Left renal cortex interstitium (tissue), 4 donors: Measurements from ENCODE around the gene CRYBA1. TPM values are rescaled to one million over a fixed set of nuclear protein-coding genes. Genes with fewer than 3 reads are reported as not detected.
"Not testable (repeated sequence)": the region's sequence is repeated elsewhere in the genome, so short reads cannot be mapped to it uniquely, and the experiment has no call there.

Experiments used
- DNase-seq, 4 donors: peaks; one replicate each; pipeline ENCODE4 v3.0.0-alpha.2; 2013; ENCODE audit warnings: low read depth in 4 of 4, low spot score in 2 of 4, missing footprints in 1 of 4
- polyA plus RNA-seq, 4 donors: library from polyadenylated mRNA; unstranded; fragments of 120-200 nt; gene quantifications; one replicate each; pipeline ENCODE4 v1.2.1, GENCODE V29; 2013; ENCODE audit not compliant: insufficient read length in 4 of 4

The CRYBA1 gene
- polyA plus RNA-seq, 4 donors = not detected

DNA sequence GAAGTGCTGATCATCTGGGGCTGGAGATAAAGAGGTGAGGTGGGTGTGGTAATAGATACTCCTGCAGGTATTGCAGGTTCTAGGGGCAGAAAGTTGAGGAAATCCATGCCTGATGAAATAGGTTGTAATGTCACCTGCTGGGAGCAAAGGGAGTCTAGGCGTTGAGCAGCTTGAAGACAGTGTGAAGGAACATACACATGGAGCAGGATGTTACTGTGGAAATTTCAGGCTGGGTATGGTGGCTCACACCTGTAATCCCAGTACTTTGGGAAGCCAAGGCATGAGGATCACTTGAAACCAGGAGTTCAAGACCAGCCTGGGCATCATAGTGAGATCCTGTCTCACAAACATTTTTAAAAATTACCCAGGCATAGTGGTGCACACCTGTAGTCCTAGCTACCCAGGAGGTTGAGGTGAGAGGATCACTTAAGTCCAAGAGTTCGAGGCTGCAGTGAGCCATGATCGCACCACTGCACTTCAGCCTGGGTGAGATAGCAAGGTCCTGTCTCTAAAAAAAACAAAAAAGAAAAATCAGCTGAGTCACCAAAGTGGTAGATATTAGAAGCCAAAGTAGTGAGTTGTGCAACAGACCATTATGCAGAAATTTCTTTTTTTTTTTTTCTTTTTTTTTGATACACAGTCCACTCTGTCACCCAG, 9.1 kb upstream of the CRYBA1 start:
- no peak for DNase-seq

DNA sequence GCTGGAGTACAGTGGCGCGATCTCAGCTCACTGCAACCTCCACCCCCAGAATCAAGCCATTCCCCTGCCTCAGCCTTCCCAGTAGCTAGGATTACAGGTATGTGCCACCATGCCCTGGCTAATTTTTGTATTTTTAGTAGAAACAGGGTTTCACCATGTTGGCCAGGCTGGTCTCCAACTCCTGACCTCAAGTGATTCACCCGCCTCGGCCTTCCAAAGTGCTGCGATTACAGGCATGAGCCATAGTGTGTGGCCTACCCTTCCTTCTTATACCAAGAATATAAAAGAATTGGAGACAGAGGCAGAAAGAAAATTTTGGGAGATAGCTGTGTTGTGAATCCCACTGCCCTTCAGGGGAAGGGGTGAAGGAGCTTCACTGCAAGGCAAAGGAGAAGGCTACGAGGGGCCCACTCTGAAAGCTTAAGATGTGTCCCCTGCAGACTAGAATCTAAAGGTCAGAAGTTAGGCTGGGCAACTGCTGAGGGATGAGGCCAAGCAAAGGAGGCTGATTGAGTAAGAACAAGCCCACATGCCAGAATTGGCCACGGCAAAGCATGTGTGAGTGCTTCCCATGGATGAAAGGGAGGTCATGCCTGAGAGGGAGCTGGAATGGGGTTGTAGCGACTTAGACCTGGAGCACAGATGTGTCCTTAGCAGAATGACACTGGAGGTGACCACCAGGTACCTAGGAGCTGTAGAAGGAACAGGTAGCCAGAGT, 8.4 kb upstream of the CRYBA1 start:
- DNase-seq = no peak

DNA sequence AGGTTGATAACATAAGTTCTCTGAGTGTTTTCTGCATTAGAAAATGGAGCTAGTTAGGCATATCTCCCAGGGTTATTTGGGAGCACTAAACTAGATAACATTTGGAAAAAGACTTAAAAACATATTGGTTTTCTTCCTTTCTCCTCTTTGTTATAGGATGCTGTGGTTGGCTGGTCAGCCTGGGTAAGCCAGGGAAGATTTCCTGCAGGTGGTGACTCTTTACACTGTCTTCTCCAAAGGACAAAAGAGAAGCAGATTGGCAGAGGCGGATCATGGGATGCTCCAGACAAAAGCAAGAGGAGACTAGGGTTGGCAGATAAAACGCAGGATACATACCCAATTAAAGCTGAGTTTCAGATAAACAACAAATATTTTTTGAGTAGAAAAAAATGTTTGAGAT, 6.2 kb upstream of the CRYBA1 start:
- no peak for DNase-seq

DNA sequence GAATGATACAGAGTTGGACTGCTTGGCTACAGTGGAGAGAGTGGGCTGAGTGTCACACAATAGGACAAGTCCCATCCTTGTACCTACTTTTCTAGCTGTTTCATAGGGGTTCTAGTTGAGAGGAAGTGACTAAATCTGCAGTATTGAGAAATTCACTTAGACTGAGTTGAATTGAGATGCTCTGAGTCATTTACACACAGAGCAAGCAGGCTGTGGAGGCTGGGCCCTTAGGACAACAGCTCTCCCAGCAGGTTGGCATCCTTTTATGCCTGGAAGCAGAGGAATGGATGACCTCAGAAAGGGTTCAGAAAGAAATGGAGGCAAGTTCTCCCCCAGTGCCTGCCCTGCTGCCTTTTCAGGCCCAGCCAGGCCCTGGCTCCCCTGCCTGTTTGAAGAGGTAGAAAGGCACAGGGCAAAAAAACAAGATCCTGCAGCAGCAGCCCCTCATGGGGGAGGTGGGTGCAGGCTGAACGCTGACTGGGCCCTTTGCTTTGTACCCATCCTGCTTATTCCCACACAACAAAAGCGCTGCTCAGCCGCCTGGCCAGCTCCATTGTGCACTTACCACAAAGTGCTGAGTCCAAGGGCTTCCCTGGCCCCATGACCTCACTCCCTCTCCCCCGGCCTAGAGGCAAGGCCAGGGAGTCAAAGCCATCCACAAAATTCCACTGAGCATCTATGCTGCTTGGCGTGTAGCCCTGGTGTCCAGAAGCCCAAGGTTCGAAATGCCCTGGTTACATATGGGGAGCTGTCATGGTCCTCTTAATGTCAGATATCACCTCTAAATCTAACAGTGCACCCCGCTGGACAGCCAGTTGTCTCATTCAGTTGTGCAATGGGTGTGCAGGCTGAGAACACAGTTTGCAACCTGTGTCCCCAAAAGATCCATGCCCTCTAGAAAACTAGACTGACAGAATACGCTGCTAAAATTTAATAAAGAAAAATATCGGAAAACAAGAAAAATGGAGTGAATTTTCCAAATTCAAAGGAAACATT, 5.4 kb upstream of the CRYBA1 start:
- DNase-seq = no peak

DNA sequence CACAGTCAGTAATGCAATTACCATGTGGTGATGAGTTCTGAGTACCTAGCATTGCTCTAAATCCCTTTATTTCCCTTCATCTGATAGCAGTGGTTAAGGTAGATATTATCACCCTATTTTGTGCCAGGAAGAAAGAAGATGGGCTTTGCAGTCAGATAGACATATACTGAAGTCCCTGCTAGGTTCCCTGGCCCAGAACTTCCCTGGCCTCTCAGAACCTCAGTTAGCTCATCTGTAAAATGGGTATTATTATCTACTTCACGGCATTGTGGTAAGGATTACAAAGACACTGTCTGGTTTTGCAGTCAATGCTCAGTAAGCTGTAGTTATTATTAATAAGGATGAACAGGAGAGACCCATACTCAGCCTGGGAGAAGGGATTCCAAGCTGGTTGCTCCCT, 4.6 kb upstream of the CRYBA1 start:
- DNase-seq = no peak

DNA sequence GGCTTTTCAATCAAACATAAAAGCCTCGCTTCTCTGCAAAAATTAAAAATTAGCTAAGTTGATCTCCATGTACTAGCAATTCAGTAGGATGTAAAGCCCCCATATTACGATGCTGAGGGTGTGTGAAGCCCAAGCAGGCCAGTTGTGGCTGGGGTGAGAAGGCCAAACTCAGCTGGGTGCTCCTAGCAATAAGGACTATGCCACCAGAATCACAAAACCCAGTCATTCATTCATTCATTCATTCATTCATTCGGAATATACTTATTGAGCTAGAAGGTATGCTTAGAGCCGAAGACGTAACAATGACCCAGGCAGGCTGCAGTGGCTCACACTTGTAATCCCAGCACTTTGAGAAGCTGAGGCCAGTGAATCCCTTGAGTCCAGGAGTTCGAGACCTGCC, 3.9 kb upstream of the CRYBA1 start:
- no peak for DNase-seq

DNA sequence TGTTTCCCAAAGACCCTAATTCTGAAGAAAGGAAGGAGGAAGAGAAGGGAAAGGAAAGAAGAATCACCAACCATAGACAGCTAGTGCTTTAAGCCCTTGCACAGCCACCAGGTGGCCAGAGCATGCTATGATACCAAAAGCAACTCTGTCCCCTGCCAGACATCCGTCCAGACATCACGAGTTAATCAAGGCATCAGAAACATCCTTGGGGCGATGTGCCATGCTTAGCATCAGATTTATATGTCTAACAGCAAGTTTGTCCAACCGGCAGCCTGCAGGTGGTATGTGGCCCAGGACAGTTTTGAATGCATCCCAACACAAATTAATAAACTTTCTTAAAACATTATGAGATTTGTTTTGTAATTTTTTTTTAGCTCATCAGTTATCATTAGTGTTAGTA, 2.9 kb upstream of the CRYBA1 start:
- DNase-seq = no peak

DNA sequence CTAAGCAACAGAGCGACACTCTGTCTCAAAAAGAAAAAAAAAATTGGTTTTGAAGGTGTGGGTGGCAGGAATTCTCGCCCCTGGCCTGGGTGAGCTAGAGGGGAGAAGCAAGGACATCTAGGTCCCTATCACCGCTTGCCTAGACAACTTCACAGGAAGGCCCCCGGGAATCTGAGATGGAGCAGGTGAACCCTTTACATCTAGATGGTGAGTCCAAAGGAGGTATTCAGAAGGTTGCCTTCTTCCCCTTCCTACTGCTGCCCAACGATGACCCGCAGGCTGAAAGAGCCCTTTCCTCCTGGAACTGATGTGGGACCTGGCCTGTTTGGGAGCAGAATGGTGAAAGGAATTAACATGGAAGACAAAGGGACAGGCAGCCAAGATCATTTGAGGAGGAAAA, 1.3 kb upstream of the CRYBA1 start:
- DNase-seq = no peak

DNA sequence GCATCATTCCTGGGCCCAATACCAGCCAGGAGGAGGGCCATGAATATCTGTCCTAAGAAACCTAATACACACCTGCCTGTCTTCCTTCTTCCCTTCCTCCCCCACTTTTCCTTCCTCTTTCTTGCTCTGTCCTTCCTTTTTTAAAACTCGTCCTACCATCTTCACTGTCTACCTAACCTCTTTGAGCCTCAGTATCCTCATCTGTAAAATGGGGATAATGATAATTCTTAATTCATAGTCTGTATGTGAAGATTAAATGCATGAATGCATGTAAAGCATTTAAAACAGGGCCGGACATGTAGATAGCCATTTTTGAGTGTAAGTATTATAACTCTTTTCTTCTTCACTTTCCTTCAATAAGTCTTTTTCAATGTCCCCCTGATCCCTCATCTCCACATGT, 560 bp downstream of the CRYBA1 start:
- no peak for DNase-seq

DNA sequence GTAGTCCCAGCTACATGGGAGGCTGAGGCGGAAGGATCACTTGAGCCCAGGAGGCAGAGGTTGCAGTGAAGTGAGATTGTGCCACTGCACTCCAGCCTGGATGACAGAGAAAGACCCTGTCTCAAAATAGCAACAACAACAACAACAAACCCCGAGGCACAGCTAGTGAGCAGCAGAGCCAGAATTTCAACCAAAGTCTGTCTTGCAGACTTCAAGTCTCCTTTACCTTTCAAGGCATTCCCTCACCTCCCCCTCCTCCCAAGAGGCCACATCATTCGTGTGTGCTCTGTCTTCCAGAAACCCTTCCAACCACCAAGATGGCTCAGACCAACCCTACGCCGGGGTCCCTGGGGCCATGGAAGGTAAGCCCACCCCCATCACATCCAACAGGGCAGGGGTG, 2.2 kb downstream of the CRYBA1 start:
- DNase-seq = no peak

DNA sequence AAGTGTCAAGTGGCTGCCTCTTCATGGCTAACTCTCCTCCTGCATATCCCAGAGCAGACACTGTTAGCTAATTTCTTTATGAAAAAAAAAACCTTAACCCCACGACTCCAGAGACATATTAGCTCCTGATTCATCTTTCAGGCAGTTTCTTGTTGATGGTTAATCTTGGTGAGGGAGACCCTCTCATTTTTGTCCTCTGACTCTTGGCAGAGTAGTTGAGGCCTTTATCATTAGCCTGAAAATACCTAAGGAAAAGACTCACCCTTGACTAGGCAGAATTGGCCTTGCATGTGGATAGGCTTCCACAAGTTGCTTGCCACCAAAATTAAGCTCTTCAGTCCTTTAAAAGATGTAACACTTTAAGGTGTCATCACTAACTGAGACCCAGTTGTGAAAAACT, 4.0 kb downstream of the CRYBA1 start:
- DNase-seq = no peak

DNA sequence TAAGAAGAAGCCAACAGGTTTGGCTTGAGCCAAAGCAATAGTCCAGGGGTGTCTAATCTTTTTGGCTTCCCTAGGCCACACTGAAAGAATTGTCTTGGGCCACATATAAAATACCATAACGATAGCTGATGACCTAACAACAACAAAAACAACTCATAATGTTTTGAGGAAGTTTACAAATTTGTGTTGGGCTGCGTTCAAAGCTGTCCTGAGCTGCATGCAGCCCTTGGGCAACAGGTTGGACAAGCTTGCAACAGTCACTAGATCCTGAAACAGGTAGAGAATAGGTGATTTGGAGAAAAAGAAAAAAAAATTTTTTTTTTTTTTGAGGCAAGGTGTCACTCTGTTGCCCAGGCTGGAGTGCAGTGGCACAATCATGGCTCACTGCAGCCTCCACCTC, 4.5 kb downstream of the CRYBA1 start:
- no peak for DNase-seq

DNA sequence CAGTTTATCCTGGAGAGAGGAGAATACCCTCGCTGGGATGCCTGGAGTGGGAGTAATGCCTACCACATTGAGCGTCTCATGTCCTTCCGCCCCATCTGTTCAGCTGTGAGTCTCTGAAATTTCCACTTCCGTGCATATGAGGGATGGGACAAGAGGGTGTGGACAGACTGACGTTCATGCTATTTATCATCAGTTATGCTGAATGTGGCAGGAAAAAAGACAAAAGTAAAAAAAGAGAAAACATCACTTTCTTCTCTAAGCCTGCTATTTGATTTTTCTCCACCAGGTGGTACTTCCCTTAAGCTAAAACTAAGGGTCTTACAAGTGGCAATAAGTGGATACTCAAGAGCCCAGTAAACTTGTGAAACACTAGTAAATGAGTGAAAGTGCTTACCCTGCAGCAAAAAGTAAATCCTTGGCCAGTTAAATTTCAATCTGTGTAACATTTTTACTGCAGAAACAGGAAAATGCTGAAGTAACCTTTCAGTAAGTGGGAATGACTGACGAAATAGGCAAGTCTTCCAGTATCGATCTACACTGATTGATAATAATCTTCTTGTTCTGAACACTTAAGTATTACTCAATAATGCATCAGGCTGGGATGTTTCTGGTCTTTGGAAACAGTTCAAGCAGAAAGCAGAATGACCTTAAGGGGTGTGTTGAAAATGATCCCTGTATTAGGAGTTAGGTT, 5.6 kb downstream of the CRYBA1 start:
- DNase-seq = peak in 1 of 4 donors; percentile 2

DNA sequence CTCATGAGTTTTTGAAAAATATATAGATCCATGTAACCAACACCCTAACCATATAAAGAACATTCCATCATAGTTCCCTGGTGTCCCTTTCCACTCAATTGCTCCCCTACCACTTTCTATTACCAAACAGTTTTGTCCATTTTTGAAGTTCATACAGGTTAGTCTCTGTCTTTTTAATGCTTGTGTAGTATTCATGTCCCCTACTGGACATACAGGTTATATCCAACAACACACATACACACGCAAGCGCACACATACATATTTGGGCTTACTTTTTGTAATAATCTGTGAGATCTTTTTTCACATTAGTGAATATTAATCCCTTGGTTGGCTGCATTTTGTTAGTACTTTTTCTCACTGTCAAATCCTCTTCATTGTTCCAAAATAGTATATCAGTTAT, 6.4 kb downstream of the CRYBA1 start:
- DNase-seq = no peak

DNA sequence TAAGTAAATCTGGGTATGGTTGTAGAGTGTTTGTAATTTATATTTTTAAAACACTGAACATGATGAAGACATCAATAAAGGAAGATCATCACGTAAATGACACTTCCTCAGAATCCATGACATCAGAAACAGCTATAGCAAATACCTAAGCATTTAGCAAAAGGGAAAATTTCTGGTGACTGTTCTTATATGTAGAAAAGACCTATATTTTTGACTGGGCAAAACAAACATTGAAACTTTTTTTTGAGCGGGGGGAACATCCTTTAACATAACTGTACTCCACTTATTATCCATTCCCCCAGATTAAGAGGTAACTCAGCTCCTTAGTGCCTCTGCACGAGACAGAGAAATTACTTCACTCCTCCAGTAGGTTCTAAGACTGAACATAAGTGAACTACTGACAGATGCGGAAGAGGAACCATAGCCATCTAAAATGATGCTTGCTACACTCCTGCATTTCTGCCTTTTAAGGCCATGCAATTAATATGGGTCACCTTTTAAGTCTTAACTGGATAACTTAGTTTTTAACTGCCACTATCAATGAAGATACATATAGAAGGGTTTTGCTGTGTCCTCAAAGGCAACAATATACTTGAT, 9.4 kb downstream of the CRYBA1 start:
- DNase-seq = no peak

DNA sequence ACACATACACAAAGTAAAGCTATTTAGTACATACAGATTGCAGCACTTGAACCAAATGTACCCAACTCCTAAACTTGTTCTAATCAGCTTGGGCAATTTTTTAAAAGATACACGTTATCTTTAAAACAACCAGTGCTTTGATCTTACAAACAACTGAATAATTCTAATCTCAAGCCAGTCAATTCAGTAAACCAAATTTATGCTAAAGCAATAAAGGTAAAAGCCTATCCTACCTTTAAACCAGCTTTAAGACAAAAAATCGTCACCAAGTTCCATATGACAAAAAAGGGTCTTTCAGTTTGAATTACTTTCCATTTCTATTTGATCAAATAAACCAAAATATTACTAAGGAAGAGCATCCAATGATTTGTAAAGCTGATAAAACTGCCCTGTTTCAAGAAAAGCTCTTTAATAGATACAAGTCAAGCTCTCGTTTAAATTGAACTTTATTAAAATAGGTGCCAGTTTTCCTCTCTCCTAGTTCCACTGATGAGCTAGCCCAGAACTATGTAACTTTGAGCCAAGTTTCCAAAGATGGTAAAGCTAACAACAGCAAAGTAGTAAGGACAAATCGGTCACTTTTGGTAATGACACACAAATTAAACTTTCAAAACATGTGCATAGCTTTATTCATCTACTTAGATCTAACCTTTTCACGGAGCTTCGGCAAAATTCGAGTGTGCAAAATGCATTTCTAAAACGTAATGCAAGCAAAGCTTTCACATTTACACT, 10.2 kb downstream of the CRYBA1 start:
- no peak for DNase-seq

DNA sequence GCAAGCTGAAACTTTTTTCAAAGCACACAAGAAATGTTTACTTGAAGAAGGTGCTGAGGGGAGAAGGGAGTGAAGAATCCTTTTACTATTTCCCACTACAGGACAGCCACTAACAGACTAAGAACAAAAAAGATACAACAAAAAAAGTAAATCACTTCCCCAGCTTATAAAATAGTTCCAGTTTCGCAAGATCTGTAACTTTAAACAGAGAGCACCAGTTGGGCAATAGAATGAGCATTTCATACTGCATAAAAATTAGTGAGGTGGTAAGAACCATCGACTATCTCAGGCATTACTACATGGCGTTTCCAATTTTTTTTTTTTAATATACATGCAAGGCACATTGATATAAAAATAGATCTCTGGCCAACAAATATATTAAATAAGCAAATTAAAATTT, 11.1 kb downstream of the CRYBA1 start:
- no peak for DNase-seq

DNA sequence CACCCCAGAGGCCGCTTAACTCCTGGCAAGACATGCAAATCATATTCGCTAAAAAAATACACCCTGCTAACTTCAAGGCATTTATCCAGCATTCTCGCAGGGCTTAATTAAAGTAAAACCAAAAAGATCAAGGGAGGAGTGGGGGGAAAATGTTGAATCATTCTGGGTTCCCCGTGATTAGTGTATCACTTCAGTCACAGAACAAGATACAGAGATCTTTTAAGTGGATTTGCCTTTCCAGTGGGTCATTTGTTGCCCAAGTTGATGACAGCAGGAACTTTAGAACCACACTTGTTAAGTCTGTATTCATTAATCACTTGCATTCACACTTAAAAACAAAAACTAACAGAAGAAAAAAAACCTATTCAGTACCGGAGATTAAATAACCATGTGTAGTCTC, 17.3 kb downstream of the CRYBA1 start:
- DNase-seq = no peak

DNA sequence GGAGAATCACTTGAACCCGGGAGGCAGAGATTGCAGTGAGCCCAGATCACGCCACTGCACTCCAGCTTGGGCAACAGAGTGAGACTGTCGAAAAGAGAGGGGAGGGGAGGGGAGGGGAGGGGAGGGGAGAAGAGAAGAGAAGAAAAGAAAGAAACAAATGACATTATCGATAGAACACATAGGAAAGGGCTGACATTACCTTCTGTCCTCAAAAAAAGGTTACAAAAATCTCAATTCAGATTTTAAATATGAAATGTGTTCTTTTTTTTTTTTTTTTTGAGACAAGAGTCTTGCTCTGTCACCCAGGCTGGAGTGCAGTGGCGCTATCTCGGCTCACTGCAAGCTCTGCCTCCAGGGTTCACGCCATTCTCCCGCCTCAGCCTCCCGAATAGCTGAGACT, 25.3 kb downstream of the CRYBA1 start:
- DNase-seq = not testable (repeated sequence)

DNA sequence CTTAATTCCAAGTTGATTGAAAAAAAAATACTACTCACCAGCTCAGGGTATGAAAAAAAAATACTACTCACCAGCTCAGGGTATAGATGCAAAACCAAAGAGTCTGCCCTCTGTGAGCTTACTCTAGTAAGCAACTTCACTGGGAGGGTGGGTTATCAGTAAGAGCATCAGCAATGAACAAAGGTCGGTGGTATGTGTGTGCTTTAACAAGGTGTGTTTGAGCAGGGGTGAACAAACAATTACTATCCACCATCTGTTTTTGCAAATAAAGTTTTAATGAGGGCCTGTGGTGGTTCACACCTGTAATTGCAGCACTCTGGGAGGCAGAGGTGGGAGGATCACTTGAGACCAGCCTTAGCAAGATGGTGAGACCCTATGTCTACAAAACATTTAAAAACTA, 27.3 kb downstream of the CRYBA1 start:
- no peak for DNase-seq
